GM10266 (cell line): ENCODE data around the gene PKDCC.
"Not testable (repeated sequence)": the region's sequence is repeated elsewhere in the genome, so short reads cannot be mapped to it uniquely, and the experiment has no call there.

Source experiments
- DNase-seq: peaks from one replicate; pipeline ENCODE4 v3.0.0; 2012; ENCODE audit errors: extremely low spot score
- CTCF ChIP-seq: IDR thresholded peaks from 2 replicates; pipeline ENCODE4 v1.5.1; 2012; ENCODE audit warnings: mild to moderate bottlenecking, low read depth; ENCODE audit not compliant: control insufficient read depth, insufficient read depth; ENCODE audit errors: missing control alignments

PKDCC gene

GRCh38 chr2:42030829-42031228 lies 17.0 kb upstream of the PKDCC start:
- no peak for TF ChIP-seq CTCF
- no peak for DNase-seq

- DNase-seq, result no peak
- no peak for TF ChIP-seq CTCF
Measured at GRCh38 chr2:42031281-42032223, 16.3 kb upstream of the PKDCC start.

- DNase-seq, result no peak
- TF ChIP-seq CTCF, result no peak
Measured at GRCh38 chr2:42032224-42032620, 15.6 kb upstream of the PKDCC start.

GRCh38 chr2:42032745-42033144 lies 15.1 kb upstream of the PKDCC start:
- TF ChIP-seq CTCF, result no peak
- no peak for DNase-seq

- DNase-seq, result not testable (repeated sequence)
Measured at GRCh38 chr2:42034096-42034495, 13.7 kb upstream of the PKDCC start.

- no peak for DNase-seq
- TF ChIP-seq CTCF, result no peak
Measured at GRCh38 chr2:42035241-42035640, 12.6 kb upstream of the PKDCC start.

- DNase-seq, result no peak
- TF ChIP-seq CTCF, result no peak
Measured at GRCh38 chr2:42036413-42036812, 11.4 kb upstream of the PKDCC start.

GRCh38 chr2:42036940-42037339 lies 10.9 kb upstream of the PKDCC start:
- DNase-seq, result no peak
- TF ChIP-seq CTCF, result no peak
